Omental fat pad (tissue), 4 donors: ENCODE results near the gene EHF. TPM values are rescaled to one million over a fixed set of nuclear protein-coding genes. Genes with fewer than 3 reads are reported as not detected.

ENCODE experiments used
- ATAC-seq: fragments of 150-250 bp; one replicate; pipeline ENCODE4 v1.9.1; 2016; ENCODE audit warnings: mild to moderate bottlenecking, moderate library complexity; ENCODE audit not compliant: low FRiP score
- DNase-seq: peaks from one replicate; pipeline ENCODE4 v3.0.0-alpha.2; 2019; ENCODE audit warnings: low spot score
- CTCF ChIP-seq, 3 donors: fragments of 450-650 bp; IDR thresholded peaks; one replicate each; pipeline ENCODE4 v1.5.1; 2016 to 2017; ENCODE audit warnings: antibody characterized with exemption in 3 of 3, mild to moderate bottlenecking in 3 of 3, moderate library complexity in 2 of 3
- total RNA-seq, 4 donors: library from RNA; depleted of rRNA; stranded (reverse); fragments of >200 nt; gene quantifications; one replicate each; pipeline ENCODE4 v1.1.0, GENCODE V29; 2016

The EHF gene
- total RNA-seq, 4 donors from 2014 or later: 0.38 TPM; not detected in 3

DNA sequence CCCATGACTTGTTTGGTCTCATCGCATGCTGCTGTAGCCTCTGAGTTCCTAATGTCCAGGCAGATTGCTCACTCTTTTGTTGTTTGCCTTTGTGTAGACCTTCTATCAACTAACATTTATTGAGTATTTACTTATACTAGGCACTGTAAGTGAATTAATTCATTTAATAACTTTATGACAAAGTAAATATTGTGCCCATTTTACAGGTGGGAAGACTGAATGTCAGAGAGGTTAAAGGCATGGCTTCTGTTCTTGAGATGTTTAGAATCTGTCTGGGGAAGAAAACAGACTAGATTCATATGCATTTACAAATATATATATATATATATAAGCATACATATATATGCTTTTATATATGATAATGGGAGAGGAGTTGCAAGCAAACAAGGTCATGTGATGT is 27.1 kb downstream of the EHF start:
- ATAC-seq (no peak), DNase-seq (no peak)
- TF ChIP-seq CTCF (IDR thresholded peaks at IDR 0.05): no peak

- no peak for ATAC-seq
- no peak for TF ChIP-seq CTCF (IDR thresholded peaks at IDR 0.05)
- DNase-seq: no peak
These were observed 28.7 kb downstream of the EHF start for GRCh38 chr11:34649597-34649996.

DNA sequence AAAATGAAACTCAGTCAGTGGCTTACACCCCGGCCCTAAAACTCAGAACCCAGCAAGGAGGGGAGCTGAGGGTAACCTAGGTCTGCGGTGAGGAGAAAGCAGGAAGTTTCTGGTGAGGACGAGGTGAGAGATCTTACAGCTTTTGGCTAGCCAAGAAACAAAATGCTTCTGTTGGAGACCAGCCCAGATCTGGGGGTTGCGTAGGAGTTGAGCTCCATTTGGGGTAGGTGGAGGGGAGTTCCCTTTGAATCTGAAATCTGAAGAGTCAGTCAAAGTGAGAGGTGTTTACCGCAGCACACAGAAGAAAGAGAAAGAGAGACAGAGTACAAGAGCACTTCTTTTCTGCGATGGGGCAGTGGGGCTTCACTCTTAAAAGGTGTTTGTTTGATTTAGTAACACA is 29.6 kb downstream of the EHF start:
- DNase-seq (no peak), ATAC-seq (no peak)
- TF ChIP-seq CTCF (IDR thresholded peaks at IDR 0.05): no peak

DNA sequence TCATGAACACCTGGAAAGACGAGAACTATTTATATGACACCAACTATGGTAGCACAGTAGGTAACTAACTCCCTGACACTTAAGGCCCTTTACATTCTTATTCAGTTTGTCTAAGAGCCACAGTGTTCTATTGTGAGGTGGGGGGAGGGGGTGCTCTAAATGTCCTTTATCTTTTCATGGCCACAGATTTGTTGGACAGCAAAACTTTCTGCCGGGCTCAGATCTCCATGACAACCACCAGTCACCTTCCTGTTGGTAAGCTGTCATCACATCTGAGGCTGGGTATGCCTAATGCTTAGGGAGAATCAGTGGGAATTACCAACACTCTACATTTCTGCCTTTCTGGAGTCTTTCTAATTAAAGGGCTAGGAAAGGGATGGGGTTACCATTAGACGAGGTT is 30.7 kb downstream of the EHF start:
- ATAC-seq (no peak), DNase-seq (no peak)
- TF ChIP-seq CTCF (IDR thresholded peaks at IDR 0.05): no peak

GRCh38 chr11:34652191-34652973 is 31.5 kb downstream of the EHF start:
- ATAC-seq (no peak), DNase-seq (no peak)
- no peak for TF ChIP-seq CTCF (IDR thresholded peaks at IDR 0.05)

GRCh38 chr11:34653031-34653430 is 32.1 kb downstream of the EHF start:
- DNase-seq (no peak), ATAC-seq (no peak)
- TF ChIP-seq CTCF (IDR thresholded peaks at IDR 0.05): no peak

DNA sequence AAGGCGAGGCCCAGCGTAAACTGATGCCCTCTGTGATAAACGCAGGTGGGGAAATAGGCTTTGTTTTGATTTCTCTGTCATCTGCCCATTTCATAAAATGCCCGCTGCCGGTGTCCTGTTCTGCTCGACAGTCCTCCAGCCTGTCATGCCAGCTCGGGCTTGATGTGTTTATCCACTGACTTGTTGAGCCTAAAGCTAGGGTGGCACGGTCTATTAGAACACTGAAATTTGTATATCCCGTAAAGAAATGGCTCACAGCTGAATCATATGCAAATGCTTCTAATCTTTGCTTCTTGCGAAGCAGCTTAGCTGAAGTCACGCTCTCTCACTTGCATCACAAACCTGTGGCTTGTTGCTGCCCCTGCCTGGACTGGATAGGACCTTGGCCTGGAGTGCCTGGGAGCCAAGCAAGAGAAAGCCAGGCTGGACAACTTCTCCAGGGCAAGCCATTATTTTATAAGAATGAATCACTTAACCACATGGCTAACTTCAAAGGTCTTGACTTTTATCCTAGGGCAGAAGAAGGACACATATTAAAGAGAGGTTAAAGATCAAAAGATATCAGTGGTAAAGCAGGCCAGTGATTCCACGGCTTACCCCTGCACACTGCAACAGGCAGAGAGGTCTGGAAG is 33.1 kb downstream of the EHF start:
- ATAC-seq (no peak), DNase-seq (no peak)
- no peak for TF ChIP-seq CTCF (IDR thresholded peaks at IDR 0.05)
